Globus pallidus (tissue), 1 donor: ENCODE measurements around the gene GLIS2.

ENCODE experiments used
- DNase-seq: peaks from one replicate; pipeline ENCODE4 v3.0.0-alpha.2; 2015; ENCODE audit warnings: low spot score

GLIS2 gene

GRCh38 chr16:4371357-4372000 lies 55.6 kb downstream of the GLIS2 start, which contains the start of gene VASN:
Gene VASN (plus strand): TSS chr16:4371848. CDS start chr16:4380878, 9,030 bp downstream.
- peak; percentile 60 for DNase-seq

- no peak for DNase-seq
Measured at GRCh38 chr16:4372001-4372577, 56.2 kb downstream of the GLIS2 start.

GRCh38 chr16:4372578-4373355 lies 56.9 kb downstream of the GLIS2 start:
- no peak for DNase-seq

GRCh38 chr16:4373356-4373908 lies 57.6 kb downstream of the GLIS2 start:
- no peak for DNase-seq

GRCh38 chr16:4373909-4374742 lies 58.3 kb downstream of the GLIS2 start:
- no peak for DNase-seq

- no peak for DNase-seq
Measured at GRCh38 chr16:4375717-4376116, 59.9 kb downstream of the GLIS2 start.

- peak; percentile 85 for DNase-seq
Measured at GRCh38 chr16:4376126-4376892, 60.4 kb downstream of the GLIS2 start.

- no peak for DNase-seq
Measured at GRCh38 chr16:4376893-4377572, 61.2 kb downstream of the GLIS2 start.

GRCh38 chr16:4377573-4378154 lies 61.8 kb downstream of the GLIS2 start:
- DNase-seq: no peak

- DNase-seq: no peak
Measured at GRCh38 chr16:4378161-4378666, 62.3 kb downstream of the GLIS2 start.

- DNase-seq: no peak
Measured at GRCh38 chr16:4378999-4379690, 63.3 kb downstream of the GLIS2 start.

GRCh38 chr16:4380119-4381063 lies 64.5 kb downstream of the GLIS2 start:
- DNase-seq: no peak

- peak; percentile 55 for DNase-seq
Measured at GRCh38 chr16:4381072-4381934, 65.4 kb downstream of the GLIS2 start.

- no peak for DNase-seq
Measured at GRCh38 chr16:4381935-4382794, 66.3 kb downstream of the GLIS2 start.

GRCh38 chr16:4382795-4383357 lies 67.0 kb downstream of the GLIS2 start:
- DNase-seq: no peak
